B cell (primary cell): ENCODE data around the gene MPHOSPH6. TPM values are rescaled to one million over a fixed set of nuclear protein-coding genes. Genes with fewer than 3 reads are reported as not detected.

Experiments
- ATAC-seq: fragments of 200-7000 bp; cut with Tn5 transposase; one replicate; pipeline ENCODE4 v1.10.0; 2021; ENCODE audit warnings: low read depth, mild to moderate bottlenecking, moderate number of reproducible peaks, moderate library complexity
- CTCF ChIA-PET: fragments of 350-600 bp; sonication (Branson Sonifier 250); formaldehyde crosslinking; loops from one replicate; lab custom pipeline; 2021; ENCODE audit warnings: antibody characterized with exemption, inconsistent platforms; lab: Charles Lee
- POLR2A ChIA-PET: fragments of 350-600 bp; sonication (Branson Sonifier 250); formaldehyde crosslinking; loops from one replicate; lab custom pipeline; 2021; ENCODE audit warnings: antibody characterized with exemption; lab: Charles Lee
- DNase-seq: peaks from one replicate; pipeline ENCODE4 v3.0.0; 2013
- H2AFZ ChIP-seq: 2 replicates; pipeline ENCODE4 v1.6.1; 2012; ENCODE audit warnings: mild to moderate bottlenecking, low read depth, low read length; ENCODE audit not compliant: insufficient read depth, poor library complexity, severe bottlenecking
- H3K27ac ChIP-seq, 2 donors: 1 replicate in 1 of 2; 2 replicates in 1 of 2; pipeline ENCODE4 v1.5.1; 2012 to 2013; ENCODE audit warnings: low read length in 2 of 2, mild to moderate bottlenecking in 2 of 2, moderate library complexity in 1 of 2
- H3K27me3 ChIP-seq, 4 experiments: fragments of 200-600 bp in 1 of 4; sonication (generic) in 1 of 4; replicated peaks in 1 of 4; 1 replicate in 2 of 4; 2 replicates in 2 of 4; pipeline versions ENCODE4 v1.6.1 to v1.7.0; 2013 to 2016; ENCODE audit warnings: low read length in 3 of 4, mild to moderate bottlenecking in 2 of 4, mixed read lengths in 1 of 4, moderate library complexity in 1 of 4; ENCODE audit not compliant: insufficient read depth in 4 of 4, control insufficient read depth in 3 of 4; ENCODE audit errors: control extremely low read depth in 1 of 4
- H3K36me3 ChIP-seq, 2 experiments: replicated peaks in 1 of 2; 1 replicate in 1 of 2; 2 replicates in 1 of 2; pipeline versions ENCODE4 v1.6.1 to v1.7.1; 2013; ENCODE audit warnings: low read length in 1 of 2; ENCODE audit not compliant: insufficient read depth in 2 of 2, control insufficient read depth in 1 of 2; ENCODE audit errors: control extremely low read depth in 1 of 2, extremely low read depth in 1 of 2
- H3K4me1 ChIP-seq, 2 donors: fragments of 200-600 bp in 1 of 2; sonication (generic) in 1 of 2; 1 replicate in 1 of 2; 2 replicates in 1 of 2; pipeline versions ENCODE4 v1.5.1 to v1.6.1; 2013 to 2017; ENCODE audit warnings: low read length in 2 of 2; ENCODE audit not compliant: control insufficient read depth in 2 of 2, insufficient read depth in 2 of 2
- H3K4me2 ChIP-seq: replicated peaks from 2 replicates; pipeline ENCODE3; 2012; ENCODE audit warnings: mild to moderate bottlenecking, low read depth, low read length; ENCODE audit not compliant: poor library complexity, severe bottlenecking
- H3K4me3 ChIP-seq, 5 experiments: fragments of 200-600 bp in 1 of 5; sonication (generic) in 1 of 5; 1 replicate in 3 of 5; 2 replicates in 2 of 5; pipeline versions ENCODE4 v1.5.1 to v1.7.0; 2011 to 2016; ENCODE audit warnings: low read length in 4 of 5, mild to moderate bottlenecking in 4 of 5, low read depth in 2 of 5, control low read depth in 1 of 5, moderate library complexity in 1 of 5; ENCODE audit not compliant: insufficient read depth in 1 of 5; ENCODE audit errors: control extremely low read depth in 1 of 5, extremely low read depth in 1 of 5
- H3K79me2 ChIP-seq: fragments of 200-600 bp; sonication (generic); one replicate; pipeline ENCODE4 v1.6.0; 2016; ENCODE audit warnings: low read length; ENCODE audit not compliant: control insufficient read depth, insufficient read depth
- H3K9ac ChIP-seq: fragments of 200-600 bp; sonication (generic); 2 replicates; pipeline ENCODE4 v1.6.1; 2017; ENCODE audit warnings: mild to moderate bottlenecking, low read length, moderate library complexity
- H3K9me3 ChIP-seq, 3 donors: one replicate each; pipeline versions ENCODE4 v1.6.1 to v1.7.1; 2013; ENCODE audit warnings: low read length in 2 of 3; ENCODE audit not compliant: control insufficient read depth in 2 of 3, insufficient read depth in 1 of 3; ENCODE audit errors: control extremely low read depth in 1 of 3
- H4K20me1 ChIP-seq: 2 replicates; pipeline ENCODE4 v1.6.0; 2012; ENCODE audit warnings: mild to moderate bottlenecking, low read length; ENCODE audit not compliant: insufficient read depth, control insufficient read depth, poor library complexity, severe bottlenecking
- H3K27ac Mint-ChIP-seq: one replicate; pipeline ENCODE4 v1.8.0; 2021; ENCODE audit warnings: mixed read lengths
- H3K27me3 Mint-ChIP-seq: one replicate; pipeline ENCODE4 v1.8.0; 2021; ENCODE audit warnings: mixed read lengths
- H3K4me1 Mint-ChIP-seq: one replicate; pipeline ENCODE4 v1.8.0; 2021; ENCODE audit warnings: mixed read lengths
- H3K4me3 Mint-ChIP-seq: one replicate; pipeline ENCODE4 v1.8.0; 2021; ENCODE audit warnings: mixed read lengths
- H3K9me3 Mint-ChIP-seq: one replicate; pipeline ENCODE4 v1.8.0; 2022; ENCODE audit warnings: mixed read lengths; ENCODE audit not compliant: insufficient read depth
- CTCF ChIP-seq: fragments of 200-600 bp; IDR thresholded peaks from one replicate; pipeline ENCODE4 v1.8.0; 2022; ENCODE audit warnings: antibody characterized with exemption, mild to moderate bottlenecking
- EZH2 ChIP-seq: IDR thresholded peaks from 2 replicates; pipeline ENCODE4 v1.6.1; 2012; ENCODE audit warnings: borderline replicate concordance, low read depth, mild to moderate bottlenecking, moderate library complexity, low read length; ENCODE audit not compliant: insufficient read depth, poor library complexity, severe bottlenecking
- WGBS: methylation state at CpG from one replicate; pipeline ENCODE4 v1.1.5; 2013; ENCODE audit warnings: missing lambda C conversion rate; ENCODE audit not compliant: insufficient coverage; 5-methylcytosine and 5-hydroxymethylcytosine counted together
- intact Hi-C: fragments of 100-400 bp; cut with micrococcal nuclease; formaldehyde crosslinking; loops from one replicate; pipeline ENCODE4 v1.10.0; 2022
- polyA plus RNA-seq: library from polyadenylated mRNA; depleted of rRNA; stranded (reverse); fragments of >200 nt; gene quantifications from 2 replicates; pipeline ENCODE4 v1.2.3, GENCODE V29; 2012
- total RNA-seq, 2 donors: library from RNA; stranded (reverse); fragments of 120-200 nt in 1 of 2; gene quantifications; 1 replicate in 1 of 2; 2 replicates in 1 of 2; pipeline versions ENCODE4 v1.2.3 to v1.2.4, GENCODE V29; 2013 to 2022

The MPHOSPH6 gene
- total and polyA plus RNA-seq, 2 donors (not counting 1 experiment from before 2014, with no cell fraction given): 4.6 to 20.4 TPM

- no peak overlapping the region for H2AFZ ChIP-seq
- Mint-ChIP-seq H3K27me3 (peaks cover 15% of the 10 kb centered on the region), H3K4me1 (no peaks in the 10 kb centered on the region), H3K4me3 (no peak overlapping the region), H3K9me3 (no peaks in the 10 kb centered on the region), H3K27ac (no peak overlapping the region)
- ChIA-PET CTCF (no interaction called here), POLR2A (no interaction called here)
- H3K79me2 ChIP-seq: no peaks in the 10 kb centered on the region
- H3K4me2 ChIP-seq: no peak overlapping the region
- ATAC-seq (no peak), DNase-seq (no peak)
- peaks cover 0 to 4% (median 0%) of the 10 kb centered on the region in 3 donors for H3K9me3 ChIP-seq
- WGBS: 83% methylated on average over 4 of the region's 6 CpGs
- intact Hi-C loops: no loop called here
- no peaks in the 10 kb centered on the region for H3K36me3 ChIP-seq
- TF ChIP-seq EZH2 (no peak), CTCF (no peak)
- no peaks in the 10 kb centered on the region for H4K20me1 ChIP-seq
- no peak overlapping the region for H3K9ac ChIP-seq
- H3K4me1 ChIP-seq: no peaks in the 10 kb centered on the region
- H3K27me3 ChIP-seq: peaks cover 0 to 3% (median 1%) of the 10 kb centered on the region in 4 experiments
- H3K27ac ChIP-seq: no peak overlapping the region
- H3K4me3 ChIP-seq: no peak overlapping the region
These were observed 61.2 kb downstream of the MPHOSPH6 start for GRCh38 chr16:82108774-82109173.

GRCh38 chr16:82108100-82108499 is 61.9 kb downstream of the MPHOSPH6 start:
- POLR2A ChIA-PET: no interaction called here
- H3K27ac ChIP-seq: no peak overlapping the region
- no peak for ATAC-seq
- no peak overlapping the region for H2AFZ ChIP-seq
- TF ChIP-seq EZH2: no peak
- TF ChIP-seq CTCF: no peak
- H3K9me3 Mint-ChIP-seq: no peaks in the 10 kb centered on the region
- intact Hi-C loops: no loop called here
- no CpG with 5 or more reads among the region's 2 CpGs for WGBS
- H3K27ac Mint-ChIP-seq: no peak overlapping the region
- H4K20me1 ChIP-seq: no peaks in the 10 kb centered on the region
- H3K79me2 ChIP-seq: no peaks in the 10 kb centered on the region
- H3K27me3 Mint-ChIP-seq: peaks cover 16% of the 10 kb centered on the region
- H3K9ac ChIP-seq: no peak overlapping the region
- H3K9me3 ChIP-seq: peaks cover 0 to under 1% (median 0%) of the 10 kb centered on the region in 3 donors
- no peak overlapping the region for H3K4me3 ChIP-seq
- no peaks in the 10 kb centered on the region for H3K4me1 ChIP-seq
- no peaks in the 10 kb centered on the region for H3K36me3 ChIP-seq
- H3K27me3 ChIP-seq: peaks cover 0 to 3% (median 0%) of the 10 kb centered on the region in 4 experiments
- DNase-seq: no peak
- no peaks in the 10 kb centered on the region for H3K4me1 Mint-ChIP-seq
- no peak overlapping the region for H3K4me3 Mint-ChIP-seq
- no peak overlapping the region for H3K4me2 ChIP-seq
- CTCF ChIA-PET: no interaction called here
